Measurements from ENCODE around the gene ZBTB16.

The ZBTB16 gene

GRCh38 chr11:114130629-114131277 is 71.2 kb downstream of the ZBTB16 start:
- DNase-seq (ENCODE audit: low spot score) = no peak

- DNase-seq (ENCODE audit: low spot score) = no peak
Measured at GRCh38 chr11:114131461-114131864, 72.0 kb downstream of the ZBTB16 start.

GRCh38 chr11:114132417-114132816 is 72.9 kb downstream of the ZBTB16 start:
- DNase-seq (ENCODE audit: low spot score) = no peak

- DNase-seq (ENCODE audit: low spot score) = no peak
Measured at GRCh38 chr11:114132944-114133394, 73.5 kb downstream of the ZBTB16 start.

GRCh38 chr11:114133548-114134329 is 74.2 kb downstream of the ZBTB16 start:
- DNase-seq (ENCODE audit: low spot score) = no peak

GRCh38 chr11:114134870-114135269 is 75.4 kb downstream of the ZBTB16 start:
- peak; percentile 20 for DNase-seq (ENCODE audit: low spot score)

- no peak for DNase-seq (ENCODE audit: low spot score)
Measured at GRCh38 chr11:114135737-114136151, 76.2 kb downstream of the ZBTB16 start.

- no peak for DNase-seq (ENCODE audit: low spot score)
Measured at GRCh38 chr11:114136686-114137640, 77.5 kb downstream of the ZBTB16 start.

GRCh38 chr11:114137838-114138237 is 78.3 kb downstream of the ZBTB16 start:
- DNase-seq (ENCODE audit: low spot score) = no peak

- DNase-seq (ENCODE audit: low spot score) = no peak
Measured at GRCh38 chr11:114138411-114138810, 78.9 kb downstream of the ZBTB16 start.

- no peak for DNase-seq (ENCODE audit: low spot score)
Measured at GRCh38 chr11:114140826-114141225, 81.3 kb downstream of the ZBTB16 start.

- no peak for DNase-seq (ENCODE audit: low spot score)
Measured at GRCh38 chr11:114141863-114142580, 82.5 kb downstream of the ZBTB16 start.

GRCh38 chr11:114142707-114143106 is 83.2 kb downstream of the ZBTB16 start:
- no peak for DNase-seq (ENCODE audit: low spot score)

- DNase-seq (ENCODE audit: low spot score) = no peak
Measured at GRCh38 chr11:114145166-114145775, 85.8 kb downstream of the ZBTB16 start.

- DNase-seq (ENCODE audit: low spot score) = no peak
Measured at GRCh38 chr11:114147375-114148012, 88.0 kb downstream of the ZBTB16 start.

GRCh38 chr11:114148013-114148382 is 88.5 kb downstream of the ZBTB16 start:
- DNase-seq (ENCODE audit: low spot score) = no peak

GRCh38 chr11:114149689-114150407 is 90.3 kb downstream of the ZBTB16 start:
- DNase-seq (ENCODE audit: low spot score) = no peak

GRCh38 chr11:114150671-114151070 is 91.2 kb downstream of the ZBTB16 start:
- no peak for DNase-seq (ENCODE audit: low spot score)

- no peak for DNase-seq (ENCODE audit: low spot score)
Measured at GRCh38 chr11:114151631-114152030, 92.1 kb downstream of the ZBTB16 start.

- DNase-seq (ENCODE audit: low spot score) = no peak
Measured at GRCh38 chr11:114152162-114152561, 92.7 kb downstream of the ZBTB16 start.

Data from hepatic stellate cell (primary cell).